HUDEP-2 (cell line): ENCODE measurements around the gene UBR3.

Experiments used
- DNase-seq, 76 experiments: peaks; one replicate each; lab custom pipeline; 2025; ENCODE audit not compliant: unreplicated experiment in 76 of 76; lab: John Stamatoyannopoulos, UW

The UBR3 gene

DNA sequence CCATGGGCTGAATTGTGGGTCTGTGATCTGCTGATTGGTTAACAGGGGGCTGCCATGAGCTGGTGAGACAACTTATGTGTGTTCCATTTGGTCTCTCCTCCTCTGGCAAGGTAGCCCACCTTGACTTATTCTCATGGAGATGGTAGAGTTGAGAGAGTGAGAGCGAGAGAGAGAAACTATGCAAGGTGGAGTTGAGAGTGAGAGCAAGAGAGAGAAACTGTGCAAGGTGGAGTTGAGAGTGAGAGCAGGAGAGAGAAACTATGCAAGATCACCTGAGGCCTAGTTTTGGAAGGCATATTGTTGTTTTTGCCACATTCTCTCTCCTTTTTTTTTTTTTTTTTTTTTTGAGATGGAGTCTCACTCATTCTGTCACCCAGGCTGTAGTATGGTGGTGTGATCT lies 155.7 kb downstream of the UBR3 start:
- no peak for DNase-seq

DNA sequence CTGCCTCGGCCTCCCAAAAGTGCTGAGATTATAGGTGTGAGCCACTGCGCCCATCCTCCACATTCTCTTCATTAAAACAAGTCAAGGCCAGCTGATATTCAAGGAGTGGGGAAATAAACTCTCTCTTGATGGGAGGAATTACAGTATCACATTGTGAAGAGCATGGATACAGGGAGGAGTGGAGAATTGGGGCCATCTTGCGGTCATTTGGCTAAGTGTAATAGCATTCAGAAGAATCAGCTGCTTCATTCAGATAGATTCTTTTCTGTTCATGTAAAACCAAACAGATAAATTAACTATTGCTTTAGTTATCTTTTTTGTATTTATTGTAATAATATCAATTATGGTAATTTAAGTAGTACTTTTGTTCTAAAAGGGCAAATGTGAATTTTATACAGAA lies 156.3 kb downstream of the UBR3 start:
- no peak for DNase-seq

DNA sequence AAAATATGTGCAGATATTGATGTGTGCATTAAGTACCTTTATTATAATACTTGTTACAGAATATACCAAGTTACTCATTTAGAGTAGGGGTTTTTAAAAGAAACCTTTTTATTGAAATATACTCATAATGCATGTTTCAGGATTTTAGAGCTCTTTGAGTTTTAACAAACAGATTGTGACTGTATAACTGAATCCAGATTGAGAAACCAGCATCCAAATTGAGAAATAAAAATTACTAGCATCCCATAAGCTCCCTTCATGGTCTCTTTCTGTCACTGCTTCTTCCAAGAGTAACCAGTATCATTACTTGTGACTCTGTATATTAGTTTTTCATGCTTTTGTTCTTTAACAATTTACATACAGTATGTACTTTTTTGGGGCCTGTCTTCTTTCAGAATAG lies 156.9 kb downstream of the UBR3 start:
- DNase-seq: no peak

- DNase-seq: no peak
Measured at GRCh38 chr2:169994752-169995151, 167.5 kb downstream of the UBR3 start.

- no peak for DNase-seq
Measured at GRCh38 chr2:169997140-169997887, 170.1 kb downstream of the UBR3 start.

- DNase-seq: no peak
Measured at GRCh38 chr2:169999054-169999453, 171.8 kb downstream of the UBR3 start.

DNA sequence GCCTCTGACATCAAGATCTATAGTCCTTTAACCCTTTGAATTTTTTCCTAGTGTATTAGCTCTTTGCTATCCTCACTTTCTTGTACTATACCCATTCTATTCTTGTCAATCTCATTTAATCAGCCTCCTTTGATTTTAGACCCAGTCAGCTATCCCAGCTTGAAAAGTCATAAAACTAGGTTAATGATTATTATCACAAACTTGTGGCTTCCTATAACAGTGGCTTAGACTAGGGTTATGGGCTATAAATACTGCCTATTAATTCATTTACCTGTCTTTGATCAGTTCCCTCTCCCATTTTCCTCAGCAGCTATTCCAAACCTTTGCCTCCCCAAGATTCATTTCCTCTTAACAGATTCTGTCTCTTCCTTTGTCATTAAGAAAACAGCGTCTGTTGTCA lies 174.8 kb downstream of the UBR3 start:
- no peak for DNase-seq

DNA sequence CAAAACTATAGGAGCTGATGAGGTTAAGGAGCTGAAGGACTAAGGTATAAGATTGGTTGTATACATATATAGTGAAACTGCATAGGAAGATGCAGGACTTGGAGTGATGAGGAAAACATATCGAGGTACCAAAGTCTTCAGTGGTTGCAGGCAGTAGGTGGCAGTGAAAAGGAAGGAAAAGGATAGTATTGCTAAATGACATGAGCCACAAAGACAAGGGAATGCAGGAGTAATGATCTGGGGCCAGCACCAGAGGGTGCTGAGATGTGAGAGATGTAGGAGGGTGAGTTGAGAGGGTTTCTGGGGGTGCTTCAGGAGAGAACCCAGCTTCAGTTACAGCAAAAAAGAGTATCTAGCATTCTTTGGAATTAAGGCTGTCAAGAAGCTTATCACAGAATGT lies 178.4 kb downstream of the UBR3 start:
- DNase-seq: peak in 8 of 76 experiments; percentile 5 to 14 (median 11)

GRCh38 chr2:170006587-170007325 lies 179.5 kb downstream of the UBR3 start:
- no peak for DNase-seq

- DNase-seq: no peak
Measured at GRCh38 chr2:170009209-170009608, 182.0 kb downstream of the UBR3 start.

DNA sequence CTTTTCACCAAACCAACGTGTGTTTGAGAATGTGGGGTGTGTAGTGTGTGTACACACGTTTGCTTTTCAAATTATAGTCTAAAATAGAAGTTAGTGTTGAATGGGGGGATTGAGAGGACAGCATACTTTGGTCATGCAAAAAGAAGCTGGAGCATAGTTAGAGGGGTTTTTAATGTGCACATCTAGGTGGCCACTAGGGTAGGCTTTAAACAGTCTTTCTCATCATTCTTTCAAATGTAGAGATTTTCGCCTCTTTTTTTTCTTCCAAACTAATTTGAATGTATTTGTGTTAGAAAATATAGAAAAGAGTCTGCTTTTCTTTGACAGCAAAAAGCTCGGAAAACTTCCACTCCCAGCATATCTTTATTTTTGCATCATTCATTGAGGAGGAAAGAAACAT lies 185.5 kb downstream of the UBR3 start:
- no peak for DNase-seq

DNA sequence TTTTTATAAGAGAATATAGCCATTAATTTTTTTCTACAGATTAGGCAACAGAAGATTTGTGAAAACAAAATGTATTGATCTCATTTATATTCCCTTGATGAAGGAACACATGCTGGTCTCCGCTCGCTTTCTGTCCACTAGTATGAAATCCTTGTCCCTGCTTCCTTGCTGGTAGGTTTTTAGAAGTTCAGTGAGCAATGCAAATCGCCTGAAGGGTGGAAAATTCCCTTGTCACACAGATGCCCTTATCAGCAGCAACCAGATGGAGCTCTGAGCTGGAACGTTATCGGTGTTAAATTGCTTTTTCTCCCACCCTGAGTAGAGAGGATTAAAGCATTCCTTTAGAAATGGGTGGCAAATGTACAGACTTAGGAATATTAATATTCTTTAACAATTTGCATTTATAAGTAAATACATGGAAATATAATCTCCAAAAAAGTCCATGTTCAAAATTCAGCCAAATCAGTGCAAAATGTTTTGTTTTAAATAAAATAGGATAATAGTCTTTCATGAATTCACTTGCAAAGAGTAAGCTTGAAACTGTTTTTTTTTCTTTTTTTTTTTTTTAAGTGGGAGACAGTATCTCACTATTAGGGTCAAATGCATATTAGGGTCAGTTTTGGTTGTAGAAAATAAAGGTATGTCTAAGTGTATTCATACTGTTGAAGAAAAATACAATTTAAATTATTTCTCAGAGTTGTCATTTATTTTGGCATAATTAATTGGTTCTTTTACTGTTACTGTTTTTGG lies 186.7 kb downstream of the UBR3 start:
- DNase-seq: peak in 73 of 76 experiments; percentile 11 to 91 (median 73)

GRCh38 chr2:170014769-170015168 lies 187.5 kb downstream of the UBR3 start:
- no peak for DNase-seq

DNA sequence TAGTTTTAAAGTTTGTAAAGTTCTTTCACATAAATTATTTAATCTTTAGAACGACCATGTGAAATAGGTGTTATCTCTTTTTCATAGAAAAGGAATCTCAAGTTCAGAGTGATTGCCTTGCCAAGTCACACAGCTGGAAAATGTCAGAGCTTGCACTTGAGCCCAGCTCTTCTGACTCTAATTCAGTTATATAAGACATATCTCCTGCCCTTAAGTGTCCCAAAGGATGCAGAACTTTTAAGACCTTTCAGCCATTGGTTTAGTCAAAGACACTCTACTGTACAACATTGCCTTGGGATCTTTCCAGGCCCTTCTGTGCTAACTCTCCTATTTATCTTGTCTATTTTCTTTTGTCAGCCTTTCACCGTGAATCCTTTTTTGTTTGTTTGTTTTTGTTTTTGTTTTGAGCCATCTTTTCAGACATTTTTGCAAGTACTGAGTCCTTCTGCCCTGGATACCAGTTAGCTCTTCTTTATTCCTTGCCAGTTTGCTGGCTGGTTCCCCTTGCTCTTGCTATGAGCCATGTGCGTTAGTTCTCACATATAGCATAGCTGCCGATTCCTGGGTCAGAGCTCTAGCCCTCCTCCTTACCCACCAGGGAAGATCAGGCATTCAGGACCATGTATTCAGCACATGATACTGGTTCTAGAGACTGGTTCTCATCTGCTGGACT lies 190.7 kb downstream of the UBR3 start:
- DNase-seq: peak in 1 of 76 experiments; percentile 6

DNA sequence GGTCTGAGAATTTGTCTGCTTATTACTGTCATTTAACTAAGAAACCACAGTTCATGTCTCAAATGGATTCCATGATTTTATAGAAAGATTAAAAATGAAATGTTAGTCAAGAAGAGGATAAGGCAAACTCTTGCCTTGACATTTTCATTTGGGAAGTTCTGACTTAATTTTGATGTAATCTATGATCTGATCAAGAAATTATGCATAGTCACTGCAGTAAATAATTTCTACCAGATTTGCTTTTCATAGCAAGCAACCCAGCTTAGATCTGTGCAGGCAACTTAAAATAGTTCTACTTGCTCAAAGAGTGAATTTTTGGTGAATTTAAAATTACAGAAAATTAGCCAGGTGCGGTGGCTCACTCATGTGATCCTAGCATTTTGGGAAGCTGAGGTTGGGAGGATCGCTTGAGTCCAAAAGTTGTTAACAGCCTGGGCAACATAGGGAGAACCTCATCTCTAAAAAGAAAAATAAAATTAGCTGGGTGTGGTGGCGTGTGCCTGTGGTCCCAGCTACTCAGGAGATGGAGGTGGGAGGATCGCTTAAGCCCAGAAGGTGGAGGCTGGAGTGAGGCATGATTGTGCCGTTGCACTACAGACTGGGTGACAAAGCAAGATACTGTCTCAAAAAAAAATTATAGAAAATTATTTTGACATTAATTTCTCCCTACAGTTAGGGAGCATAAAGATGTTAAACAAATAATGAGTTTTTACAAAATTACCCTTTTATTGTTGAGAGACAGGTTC lies 192.0 kb downstream of the UBR3 start:
- no peak for DNase-seq

- DNase-seq: no peak
Measured at GRCh38 chr2:170020777-170021176, 193.5 kb downstream of the UBR3 start.

DNA sequence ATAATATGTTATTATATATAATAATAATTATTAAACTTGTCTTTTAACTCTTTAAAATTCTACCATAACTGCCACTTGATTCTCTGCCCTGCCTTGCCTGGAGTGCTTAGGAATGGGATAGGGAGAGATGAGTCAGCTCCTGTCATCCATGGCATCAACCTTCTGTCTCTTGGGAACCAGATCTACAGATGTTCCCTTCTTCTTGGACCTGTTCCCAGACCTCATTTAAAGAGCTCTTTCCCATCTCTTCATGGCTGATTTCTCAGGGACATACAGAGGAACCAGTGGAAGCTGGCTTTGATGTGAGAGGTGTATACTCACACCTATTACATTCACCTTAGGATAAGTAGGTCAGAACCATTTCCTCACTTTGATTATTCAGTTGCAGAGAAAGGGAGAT lies 195.4 kb downstream of the UBR3 start:
- no peak for DNase-seq

GRCh38 chr2:170024721-170025120 lies 197.5 kb downstream of the UBR3 start:
- DNase-seq: no peak

- no peak for DNase-seq
Measured at GRCh38 chr2:170025223-170025622, 198.0 kb downstream of the UBR3 start.

DNA sequence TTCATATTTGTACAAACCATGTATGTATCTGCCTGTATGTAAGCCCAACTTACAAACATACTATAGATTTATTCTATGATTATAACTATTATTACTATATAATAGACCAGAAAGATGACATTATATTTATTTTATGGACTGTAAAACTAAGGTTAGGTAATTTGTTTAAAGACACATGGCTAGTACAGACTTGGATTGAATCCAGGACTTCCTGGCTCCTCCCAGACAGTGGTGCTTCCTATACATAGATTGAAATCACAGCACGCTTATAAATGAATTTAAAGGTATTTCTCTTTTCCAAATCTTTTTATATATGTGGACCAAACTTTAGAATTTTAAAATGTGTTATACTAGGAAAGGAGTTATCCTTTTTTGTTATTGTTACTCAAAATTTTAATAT lies 199.1 kb downstream of the UBR3 start:
- no peak for DNase-seq
